Raji (cell line): ENCODE results near the gene COG8.

Source experiments
- POLR2A ChIP-seq: IDR thresholded peaks from 2 replicates; pipeline ENCODE4 v1.6.1; 2011; ENCODE audit warnings: low read depth, low read length, control low read depth; ENCODE audit not compliant: insufficient read depth

The COG8 gene

DNA sequence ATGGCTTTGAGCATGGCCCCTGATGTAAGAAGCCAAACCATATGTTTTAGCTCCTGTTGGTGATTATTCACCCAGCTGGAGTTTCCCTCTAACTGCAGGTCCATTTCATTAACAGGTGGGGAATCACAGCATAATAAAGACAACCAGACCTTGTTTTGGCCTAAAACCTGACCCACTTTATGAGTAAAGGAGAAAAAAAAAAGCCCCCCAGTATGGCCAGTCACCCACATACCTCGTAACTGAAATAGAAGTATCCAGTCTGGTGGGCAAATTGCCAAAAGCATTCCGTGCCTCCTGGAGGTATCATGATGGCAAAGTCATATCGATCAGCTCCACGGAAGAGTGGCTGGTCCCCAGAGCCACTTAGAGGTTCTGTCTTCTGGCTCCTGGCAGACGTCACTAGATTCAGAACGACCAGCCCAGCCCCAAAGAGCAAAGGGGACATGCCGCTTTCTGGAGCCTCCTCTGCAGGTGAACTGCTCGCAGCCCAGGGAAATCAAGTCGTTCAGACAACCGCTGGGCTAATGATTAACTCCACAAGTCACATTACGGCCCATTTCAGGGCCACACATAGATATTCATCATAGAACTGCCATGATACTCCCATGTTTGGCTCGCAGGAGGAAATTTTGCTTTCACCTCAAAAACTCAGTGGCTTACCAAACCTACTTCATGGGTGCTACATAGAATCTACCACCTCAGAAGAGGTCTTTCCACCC is 12.1 kb upstream of the COG8 start, which contains the start of gene TMED6:
Gene TMED6 (minus strand): TSS at position 478 of the 719 bp plus-strand sequence. CDS start 33 bp downstream, at position 445.
- no peak for TF ChIP-seq POLR2A

DNA sequence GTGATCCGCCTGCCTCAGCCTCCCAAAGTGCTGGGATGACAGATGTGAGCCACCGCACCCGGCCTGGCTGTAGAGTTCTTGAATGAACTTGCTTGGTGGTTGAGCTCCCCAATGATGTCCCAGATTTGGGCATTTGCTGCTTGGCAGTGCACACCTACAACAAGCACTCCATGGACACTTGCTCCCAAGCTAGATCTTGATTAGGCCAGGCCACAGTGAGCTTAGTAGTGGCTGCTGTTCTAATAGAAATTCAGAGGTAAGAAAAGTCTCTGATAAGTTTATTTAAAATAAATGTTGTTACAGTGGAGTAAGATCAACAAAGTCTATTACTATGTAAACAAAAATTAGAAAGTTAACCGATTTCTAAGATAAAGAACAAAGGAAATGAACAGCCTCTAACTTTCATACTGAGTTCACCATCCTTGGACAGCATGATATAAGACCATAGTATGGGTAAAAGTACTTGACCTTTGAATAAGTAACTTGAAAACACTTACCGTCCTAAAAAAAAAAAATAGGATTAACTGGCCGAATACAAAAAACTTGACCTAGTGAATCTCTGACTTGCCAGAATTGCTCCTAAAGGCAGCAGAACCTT is 11.3 kb upstream of the COG8 start:
- no peak for TF ChIP-seq POLR2A

DNA sequence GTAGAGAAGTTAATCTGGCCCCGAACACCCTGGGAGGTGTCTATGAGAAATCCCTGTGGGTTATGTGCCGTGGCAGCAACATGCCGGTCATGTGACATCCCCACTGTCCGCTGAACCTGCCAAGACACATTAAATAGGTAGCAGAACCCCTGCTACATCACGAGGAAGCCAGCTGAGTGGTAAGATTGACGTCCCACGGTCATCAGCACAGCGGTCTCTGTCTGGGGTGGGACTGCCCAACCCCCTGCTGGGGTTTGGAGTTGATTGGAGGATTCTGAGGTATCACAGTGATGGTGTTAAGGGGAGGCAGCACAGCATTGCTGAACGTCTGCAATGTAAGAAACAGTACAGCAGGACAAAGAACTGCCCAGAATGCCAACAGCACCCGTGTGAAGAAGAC is 10.2 kb upstream of the COG8 start:
- no peak for TF ChIP-seq POLR2A

DNA sequence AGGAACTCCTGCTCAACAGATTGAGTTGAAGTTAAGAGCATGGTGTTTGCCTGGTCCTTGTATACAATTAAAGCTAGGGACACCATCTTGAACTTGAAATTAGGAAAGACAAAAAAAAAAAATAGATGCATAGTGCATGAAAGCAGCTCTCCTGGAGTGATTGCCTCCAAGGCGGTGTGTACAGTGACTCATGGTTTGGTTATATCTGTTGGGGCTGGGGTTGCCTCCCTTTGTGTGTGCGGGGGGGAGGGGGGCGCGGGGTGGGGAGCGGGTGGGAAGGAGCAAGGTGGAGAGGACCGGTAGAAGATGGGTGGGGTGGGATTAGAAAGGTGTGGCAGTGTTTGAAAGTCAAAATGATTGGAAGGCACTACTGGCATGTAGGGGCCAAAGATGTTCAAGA is 8.9 kb upstream of the COG8 start:
- TF ChIP-seq POLR2A, result no peak

DNA sequence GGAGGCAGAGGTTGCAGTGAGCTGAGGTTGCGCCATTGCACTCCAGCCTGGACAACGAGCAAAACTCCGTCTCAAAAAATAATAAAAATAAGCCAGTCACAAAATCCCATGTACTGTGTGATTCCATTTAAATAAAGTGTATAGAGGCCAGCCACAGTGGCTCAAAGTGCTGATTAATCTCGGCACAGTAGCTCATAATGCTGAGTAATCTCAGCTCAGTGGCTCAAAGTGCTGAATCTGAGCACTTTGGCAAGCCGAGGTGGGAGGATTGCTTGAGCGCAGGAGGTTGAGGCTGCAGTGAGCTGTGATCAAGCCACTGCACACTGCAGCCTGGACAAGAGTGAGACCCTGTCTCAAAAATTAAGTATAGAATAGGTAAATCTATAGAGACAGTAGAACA is 7.3 kb upstream of the COG8 start:
- TF ChIP-seq POLR2A, result no peak

DNA sequence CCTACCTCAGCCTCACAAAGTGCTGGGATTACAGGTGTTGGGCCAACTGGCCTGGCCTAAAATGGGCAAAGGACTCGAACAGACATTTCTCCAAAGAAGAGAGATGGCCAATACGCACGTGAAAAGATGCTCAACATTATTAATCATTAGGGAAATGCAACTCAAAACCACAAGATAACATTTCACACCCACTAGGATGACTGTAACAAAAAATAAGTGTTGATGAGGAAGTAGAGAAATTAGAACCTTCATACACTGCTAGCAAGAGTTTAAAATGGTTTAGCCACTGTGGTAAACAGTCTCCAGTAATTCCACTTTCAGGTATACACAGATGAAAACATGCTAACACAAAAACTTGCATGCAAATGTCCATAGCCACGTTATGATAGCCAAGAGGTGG is 6.6 kb upstream of the COG8 start:
- no peak for TF ChIP-seq POLR2A

DNA sequence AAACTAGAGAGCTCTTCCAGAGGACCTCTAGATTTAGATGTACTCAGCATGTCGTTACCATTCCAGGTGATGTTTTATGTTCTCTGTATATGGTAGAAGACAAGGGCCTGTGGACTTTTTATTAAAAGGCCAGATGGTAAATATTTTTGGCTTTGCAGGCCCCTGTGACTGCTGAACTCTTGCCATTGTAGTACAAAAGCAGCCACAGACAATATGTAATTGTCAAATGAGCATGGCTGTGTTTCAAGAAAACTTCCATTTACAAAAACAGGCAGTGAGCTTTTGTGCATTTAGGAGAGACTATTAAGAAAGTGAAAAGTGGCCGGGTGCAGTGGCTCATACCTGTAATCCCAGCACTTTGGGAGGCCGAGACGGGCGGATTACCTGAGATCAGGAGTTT is 4.8 kb upstream of the COG8 start:
- no peak for TF ChIP-seq POLR2A

DNA sequence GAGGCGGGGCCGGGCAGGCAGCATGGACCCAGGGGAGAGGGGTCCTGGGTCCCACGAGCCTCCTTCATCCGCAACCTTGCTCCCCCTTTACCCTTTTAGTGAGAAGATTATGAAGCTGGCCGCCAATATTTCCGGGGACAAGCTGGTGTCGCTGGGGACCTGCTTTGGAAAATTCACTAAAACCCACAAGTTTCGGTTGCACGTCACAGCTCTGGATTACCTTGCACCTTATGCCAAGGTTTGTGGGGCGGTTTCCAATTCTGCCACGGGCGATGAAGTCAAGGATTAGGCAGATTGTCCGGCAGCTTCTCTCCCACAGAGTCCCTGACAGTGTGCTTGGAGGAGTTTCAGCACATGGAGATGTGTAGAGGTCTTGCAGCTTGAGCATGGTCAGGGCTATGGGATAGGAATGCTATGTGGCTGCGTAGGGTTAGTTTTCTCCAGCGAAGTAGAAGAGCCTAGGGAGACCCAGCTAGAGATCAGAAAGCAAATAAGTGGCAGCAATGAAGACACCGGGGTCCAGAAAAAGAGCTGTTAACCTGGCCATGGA is 806 bp upstream of the COG8 start:
- TF ChIP-seq POLR2A, result no peak

DNA sequence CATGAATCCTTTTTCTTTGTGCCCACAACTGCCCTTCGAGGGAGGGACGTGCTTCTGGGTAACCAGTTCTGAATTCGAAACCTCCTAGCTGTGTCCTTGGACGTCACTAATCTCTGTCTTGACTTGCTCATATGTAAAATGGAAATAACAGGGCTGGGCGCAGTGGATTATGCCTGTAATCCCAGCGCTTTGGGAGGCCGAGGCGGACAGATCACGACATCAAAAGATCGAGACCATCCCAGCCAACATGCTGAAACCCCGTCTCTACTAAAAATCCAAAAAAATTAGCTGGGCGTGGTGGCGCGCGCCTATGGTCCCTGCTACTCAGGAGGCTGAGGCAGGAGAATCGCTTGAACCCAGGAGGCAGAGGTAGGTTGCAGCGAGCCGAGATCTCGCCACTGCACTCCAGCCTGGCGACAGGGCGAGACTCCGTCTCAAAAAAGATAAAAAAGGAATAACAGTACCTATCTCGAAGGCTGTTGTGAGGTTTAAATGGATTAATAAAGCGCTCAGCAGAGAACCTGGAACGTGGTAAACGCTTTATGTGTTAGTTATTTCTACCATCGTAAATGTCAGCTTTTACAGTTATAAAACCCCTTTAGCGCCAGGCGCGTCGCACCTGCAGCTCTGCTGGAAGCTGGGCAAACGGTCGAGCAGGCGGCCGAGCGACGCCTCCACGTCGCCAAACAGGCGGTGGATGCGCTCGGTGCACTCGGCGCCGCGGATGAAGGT is 641 bp downstream of the COG8 start:
- TF ChIP-seq POLR2A, result no peak

DNA sequence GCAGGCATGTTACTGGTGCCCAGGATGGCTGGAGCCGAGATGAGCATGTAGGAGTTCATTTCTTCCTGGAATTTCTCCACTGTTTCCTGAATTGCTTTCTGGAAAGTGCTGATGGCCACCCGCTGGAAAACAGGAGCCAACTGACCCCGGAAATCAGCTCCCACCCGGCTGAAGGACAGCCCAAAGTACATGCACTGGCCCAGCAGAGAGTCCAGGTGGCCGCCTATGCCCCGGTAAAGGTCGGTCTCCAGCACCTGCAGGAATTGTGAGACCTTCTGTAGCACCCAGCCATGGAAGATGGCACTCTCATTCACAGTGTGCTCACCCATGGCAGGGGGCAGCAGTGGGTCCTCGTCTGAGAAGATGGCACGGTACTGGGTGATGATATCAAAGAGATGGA is 4.7 kb downstream of the COG8 start:
- no peak for TF ChIP-seq POLR2A

DNA sequence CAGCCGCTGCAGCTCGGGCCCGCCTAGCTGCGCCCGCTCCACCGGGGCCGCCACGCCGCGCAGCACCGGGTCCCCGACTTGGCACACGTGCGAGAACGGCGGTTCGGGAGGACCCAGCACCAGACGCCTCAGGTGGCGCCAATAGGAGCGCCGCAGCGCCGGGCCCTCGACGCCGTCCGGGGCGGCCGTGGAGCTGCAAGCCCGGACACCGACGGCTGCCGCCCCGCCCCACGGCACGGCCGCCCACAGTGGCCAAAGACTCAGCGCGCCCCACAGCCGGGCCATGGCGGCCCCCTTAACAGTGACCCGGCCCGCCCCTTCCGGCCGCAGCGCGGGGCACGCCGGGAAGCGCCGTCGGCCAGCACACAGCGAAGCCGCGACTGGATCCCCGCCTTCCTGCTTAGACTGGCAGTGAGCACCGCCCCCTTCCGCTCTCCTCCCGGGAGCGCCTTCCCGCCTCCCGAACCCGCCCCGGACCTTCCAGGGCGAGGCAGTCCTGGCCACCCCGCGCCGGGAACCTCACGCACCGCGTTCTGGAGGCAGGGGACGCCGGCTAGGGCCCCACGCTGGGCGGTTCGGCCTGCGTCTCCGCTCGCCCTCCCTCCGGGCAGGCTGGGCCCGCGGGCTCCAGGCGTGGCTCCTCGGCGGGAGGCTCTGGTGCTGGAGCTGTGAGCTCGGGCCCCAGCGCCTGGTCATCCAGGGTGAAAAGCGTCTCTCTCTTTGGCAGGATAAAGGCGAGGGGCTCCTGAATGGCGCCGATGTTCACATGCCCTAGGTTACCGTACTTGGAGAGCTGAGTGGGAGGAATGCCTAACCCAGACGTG is 8.9 kb downstream of the COG8 start, which contains the start of gene PDF:
Gene PDF (minus strand): TSS at position 303 of the 824 bp plus-strand sequence. CDS start 18 bp downstream, at position 285.
- TF ChIP-seq POLR2A, result peak; percentile 85

DNA sequence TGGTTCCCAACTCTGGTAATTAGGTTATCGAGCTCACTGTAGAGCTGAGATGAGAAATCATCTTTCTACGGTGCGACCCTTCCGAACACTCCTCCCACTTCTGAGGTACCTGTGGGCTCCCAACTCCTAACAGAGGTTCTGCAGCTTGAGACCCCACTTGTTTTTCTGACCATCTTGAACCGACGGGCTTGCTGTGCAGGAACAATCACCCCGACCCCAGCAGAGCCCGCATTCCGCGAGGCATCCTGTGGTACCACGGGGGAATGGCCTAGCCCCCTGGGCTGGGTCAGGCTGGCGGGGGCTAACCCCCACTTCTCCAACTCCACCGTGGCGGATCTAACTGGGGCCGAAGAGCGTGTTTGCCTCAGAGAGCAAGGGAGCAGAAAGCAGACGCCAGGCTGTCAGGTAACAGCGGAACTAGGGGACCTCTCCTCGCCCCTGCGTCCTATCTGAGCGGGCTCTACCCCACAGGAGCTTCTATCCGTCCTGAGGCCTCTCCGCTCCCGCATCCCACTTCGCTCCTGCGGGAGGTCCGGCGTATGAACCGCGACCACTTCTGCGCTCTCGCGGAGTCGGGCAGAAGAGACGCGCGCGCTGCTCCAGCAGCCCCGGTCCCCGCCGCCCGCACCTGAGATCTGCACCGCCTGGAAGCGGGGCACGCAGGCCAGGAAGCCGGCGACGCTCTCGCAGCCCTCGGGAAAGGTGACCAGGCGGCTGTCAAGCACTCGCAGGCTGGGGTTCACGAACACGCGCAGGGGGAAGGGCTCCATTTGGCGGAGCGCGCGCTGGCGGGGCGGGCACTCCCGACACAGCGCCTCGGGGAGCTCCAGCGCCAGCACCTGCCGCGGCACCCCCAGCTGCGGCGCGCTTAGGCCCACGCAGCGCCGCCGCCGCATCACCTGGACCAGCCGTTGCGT is 9.7 kb downstream of the COG8 start:
- TF ChIP-seq POLR2A, result no peak

DNA sequence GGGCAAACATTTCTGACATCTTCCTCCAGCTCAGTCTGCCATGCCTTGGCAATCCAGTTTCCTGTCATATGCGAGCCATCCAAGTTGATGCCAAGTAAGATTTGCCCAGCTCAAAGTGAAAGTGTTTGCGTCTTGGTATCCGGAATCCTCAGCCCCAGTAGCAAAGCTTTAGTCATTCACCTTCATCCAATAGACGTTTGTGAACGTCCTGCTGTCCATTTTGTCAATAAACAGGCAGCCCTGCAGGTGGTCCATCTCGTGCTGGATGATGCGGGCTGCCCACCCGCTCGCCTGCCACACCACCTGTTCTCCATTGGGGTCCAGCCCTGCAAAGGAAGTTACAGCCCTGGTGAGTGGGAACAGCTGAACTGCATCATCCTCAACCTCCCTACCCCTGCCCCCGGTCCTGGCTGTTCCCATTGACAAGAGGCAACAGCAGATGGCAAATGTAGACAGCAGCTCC is 10.5 kb downstream of the COG8 start:
- TF ChIP-seq POLR2A, result no peak
